GM23338 (cell line): ENCODE data around the gene MMP24OS. TPM values are rescaled to one million over a fixed set of nuclear protein-coding genes. Genes with fewer than 3 reads are reported as not detected.

ENCODE experiments used
- ATAC-seq: fragments of 200-7000 bp; cut with Tn5 transposase; 3 replicates; pipeline ENCODE4 v1.9.1; 2020
- DNase-seq: peaks from one replicate; pipeline ENCODE4 v3.0.0-alpha.2; 2015; ENCODE audit warnings: low spot score
- H2AFZ ChIP-seq: fragments of 200-600 bp; sonication (generic); 2 replicates; pipeline ENCODE4 v1.8.0; 2016; ENCODE audit warnings: antibody characterized with exemption, mild to moderate bottlenecking, moderate library complexity
- H3F3A ChIP-seq: fragments of 200-600 bp; sonication (generic); replicated peaks from 2 replicates; pipeline ENCODE4 v1.8.0; 2017; ENCODE audit warnings: antibody characterized with exemption, mixed run types, low read depth
- H3K27ac ChIP-seq: fragments of 200-600 bp; sonication (generic); 2 replicates; pipeline ENCODE4 v1.6.1; 2016; ENCODE audit warnings: low read depth
- H3K27me3 ChIP-seq: fragments of 200-600 bp; sonication (generic); 2 replicates; pipeline ENCODE4 v1.8.0; 2016; ENCODE audit warnings: mild to moderate bottlenecking, mixed run types, moderate library complexity; ENCODE audit not compliant: insufficient read depth
- H3K36me3 ChIP-seq: fragments of 200-600 bp; sonication (generic); 2 replicates; pipeline ENCODE4 v1.8.0; 2016; ENCODE audit warnings: mild to moderate bottlenecking; ENCODE audit not compliant: insufficient read depth
- H3K4me1 ChIP-seq: fragments of 200-600 bp; sonication (generic); 2 replicates; pipeline ENCODE4 v1.8.0; 2016; ENCODE audit warnings: mild to moderate bottlenecking, moderate library complexity; ENCODE audit not compliant: insufficient read depth
- H3K4me2 ChIP-seq: fragments of 200-600 bp; sonication (generic); 2 replicates; pipeline ENCODE4 v1.7.1; 2017; ENCODE audit warnings: mixed run types
- H3K4me3 ChIP-seq: fragments of 200-600 bp; sonication (generic); 2 replicates; pipeline ENCODE4 v1.6.1; 2016; ENCODE audit warnings: mixed run types
- H3K79me2 ChIP-seq: fragments of 200-600 bp; sonication (generic); replicated peaks from 2 replicates; pipeline ENCODE4 v1.8.0; 2017; ENCODE audit warnings: mild to moderate bottlenecking; ENCODE audit not compliant: insufficient read depth
- H3K9me2 ChIP-seq: fragments of 200-600 bp; sonication (generic); 2 replicates; pipeline ENCODE4 v1.8.0; 2017; ENCODE audit not compliant: insufficient read depth
- H4K20me1 ChIP-seq: fragments of 200-600 bp; sonication (generic); replicated peaks from 2 replicates; pipeline ENCODE4 v1.8.0; 2017; ENCODE audit warnings: mild to moderate bottlenecking; ENCODE audit not compliant: insufficient read depth
- H3K27ac Mint-ChIP-seq: 2 replicates; pipeline ENCODE4 v1.8.0; 2020; ENCODE audit warnings: inconsistent platforms, mild to moderate bottlenecking, moderate library complexity, mixed read lengths
- H3K27me3 Mint-ChIP-seq: 3 replicates; pipeline ENCODE4 v1.8.0; 2022; ENCODE audit warnings: low read depth, mild to moderate bottlenecking, moderate library complexity, mixed read lengths, inconsistent platforms; ENCODE audit not compliant: insufficient read depth, poor library complexity
- H3K36me3 Mint-ChIP-seq: 3 replicates; pipeline ENCODE4 v1.8.0; 2021; ENCODE audit warnings: low read depth, mild to moderate bottlenecking, inconsistent platforms, moderate library complexity, mixed read lengths
- H3K4me1 Mint-ChIP-seq: 3 replicates; pipeline ENCODE4 v1.8.0; 2020; ENCODE audit warnings: mild to moderate bottlenecking, inconsistent platforms, mixed read lengths
- H3K4me3 Mint-ChIP-seq: 3 replicates; pipeline ENCODE4 v1.8.0; 2021; ENCODE audit warnings: moderate library complexity, mild to moderate bottlenecking, inconsistent platforms, mixed read lengths
- H3K9me3 Mint-ChIP-seq: 3 replicates; pipeline ENCODE4 v1.8.0; 2020; ENCODE audit warnings: moderate library complexity, mild to moderate bottlenecking, inconsistent platforms, mixed read lengths
- CREB1 ChIP-seq: fragments of 250-450 bp; sonication (Bioruptor Pico); IDR thresholded peaks from 2 replicates; pipeline ENCODE4 v1.5.0; 2020; ENCODE audit warnings: low read depth, mild to moderate bottlenecking, moderate library complexity
- CTCF ChIP-seq, 2 experiments: fragments of 200-600 bp in 1 of 2; sonication (generic) in 1 of 2; conservative IDR thresholded peaks; 2 replicates each; pipeline versions ENCODE4 v1.5.1 to v1.6.1; 2016 to 2017; ENCODE audit warnings: antibody characterized with exemption in 2 of 2, low read depth in 2 of 2, mild to moderate bottlenecking in 2 of 2, moderate library complexity in 1 of 2
- EZH2phosphoT487 ChIP-seq: fragments of 200-600 bp; sonication (generic); IDR thresholded peaks from one replicate; pipeline ENCODE4 v1.8.1; 2018; ENCODE audit warnings: antibody characterized with exemption; ENCODE audit not compliant: unreplicated experiment
- JUNB ChIP-seq: IDR thresholded peaks from one replicate; pipeline ENCODE4 v1.6.1; 2016; ENCODE audit warnings: antibody characterized with exemption; ENCODE audit not compliant: unreplicated experiment
- NANOG ChIP-seq: IDR thresholded peaks from 2 replicates; pipeline ENCODE4 v1.6.1; 2016; ENCODE audit warnings: antibody characterized with exemption, borderline replicate concordance
- POLR2AphosphoS5 ChIP-seq: IDR thresholded peaks from 2 replicates; pipeline ENCODE4 v1.6.1; 2016; ENCODE audit warnings: antibody characterized with exemption, low read depth
- STAT1 ChIP-seq: IDR thresholded peaks from one replicate; pipeline ENCODE4 v1.6.1; 2016; ENCODE audit warnings: antibody characterized with exemption; ENCODE audit not compliant: unreplicated experiment
- ZNF114 ChIP-seq: fragments of 250-450 bp; sonication (Bioruptor Pico); IDR thresholded peaks from 2 replicates; pipeline ENCODE4 v1.5.0; 2020; ENCODE audit warnings: mild to moderate bottlenecking, moderate library complexity
- ZNF331 ChIP-seq: fragments of 250-450 bp; sonication (Bioruptor Pico); IDR thresholded peaks from 2 replicates; pipeline ENCODE4 v1.5.0; 2020; ENCODE audit warnings: low read depth, mild to moderate bottlenecking, moderate library complexity
- ZNF462 ChIP-seq: fragments of 250-450 bp; sonication (Bioruptor Pico); IDR thresholded peaks from 2 replicates; pipeline ENCODE4 v1.5.0; 2020; ENCODE audit warnings: mild to moderate bottlenecking, moderate library complexity
- polyA plus RNA-seq: library from polyadenylated mRNA; unstranded; fragments of >200 nt; fragmentation: Nextera tagmentation; extraction: Ambion mirVana; gene quantifications from 2 replicates; pipeline ENCODE4 v1.2.1, GENCODE V29; 2016
- total RNA-seq: library from RNA; depleted of rRNA; stranded (reverse); fragments of >200 nt; shearing (Covaris generic); gene quantifications from 2 replicates; pipeline ENCODE4 v1.2.3, GENCODE V29; 2014

The MMP24OS gene
- total and polyA plus RNA-seq, 2 experiments from 2014 or later, result 10.5 to 25.4 TPM

DNA sequence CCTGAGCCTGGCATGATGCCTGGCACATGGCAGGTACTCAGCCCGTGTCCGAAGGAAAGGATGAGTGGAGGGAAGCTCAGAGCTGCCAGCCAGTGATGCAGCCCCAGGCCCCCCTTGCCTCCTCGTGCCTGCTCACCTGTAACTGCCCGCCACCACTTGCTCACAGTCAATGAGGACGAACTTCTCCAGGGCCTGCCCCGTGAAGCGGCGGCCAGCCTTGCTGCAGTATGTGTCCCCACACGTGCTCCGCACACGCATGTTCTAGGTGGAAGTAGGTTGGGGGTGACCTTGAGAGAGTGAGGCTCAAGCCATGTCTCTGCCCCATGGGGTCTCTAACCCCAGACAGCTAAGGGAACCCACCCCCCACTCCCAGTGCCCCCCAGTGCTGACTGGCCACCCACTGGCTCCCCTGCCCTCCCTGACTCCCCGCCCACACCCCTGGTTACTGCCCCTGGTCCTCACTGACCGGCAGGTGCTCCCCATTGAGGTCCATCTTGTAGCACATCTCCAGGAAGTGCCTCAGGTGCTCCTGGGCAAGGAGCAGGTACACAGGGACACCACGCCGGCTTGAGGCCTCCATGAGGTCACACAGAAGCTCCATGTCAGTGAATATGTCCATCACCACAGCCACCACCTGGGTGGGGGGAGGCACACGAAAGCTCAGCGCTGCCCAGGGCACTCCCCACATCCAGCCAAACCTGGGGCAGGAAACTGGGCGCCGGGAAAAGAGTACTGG lies 10.6 kb upstream of the MMP24OS start (continued):
- TF ChIP-seq ZNF462 (CRISPR knock-in tag) (no peak), ZNF114 (CRISPR knock-in tag) (no peak), JUNB (no peak), ZNF331 (no peak)

- H3K27me3 ChIP-seq, result no peaks in the 10 kb centered on the region
- Mint-ChIP-seq H3K36me3 (peaks cover 15% of the 10 kb centered on the region), H3K9me3 (no peaks in the 10 kb centered on the region; the same call in 2 of the 3 replicates), H3K27me3 (peaks cover 25% of the 10 kb centered on the region), H3K4me3 (no peak overlapping the region), H3K4me1 (peaks cover 15% of the 10 kb centered on the region), H3K27ac (no peak overlapping the region)
- ATAC-seq (no peak), DNase-seq (no peak)
- H3K79me2 ChIP-seq, result peaks cover 16% of the 10 kb centered on the region
- H4K20me1 ChIP-seq, result peaks cover 6% of the 10 kb centered on the region; the same call in 1 of the 2 replicates
- H3K4me3 ChIP-seq, result no peak overlapping the region
- H3F3A ChIP-seq, result 0 out of 2 replicates have a peak, but pooled peaks cover 4% of the 10 kb centered on the region
- no peak overlapping the region for H3K27ac ChIP-seq
- H3K4me1 ChIP-seq, result peaks cover 6% of the 10 kb centered on the region; the same call in 1 of the 2 replicates
- peaks cover 4% of the 10 kb centered on the region; the same call in 1 of the 2 replicates for H3K36me3 ChIP-seq
- no peaks in the 10 kb centered on the region for H3K9me2 ChIP-seq
- H2AFZ ChIP-seq, result no peak overlapping the region
- no peak overlapping the region for H3K4me2 ChIP-seq
- TF ChIP-seq POLR2AphosphoS5 (no peak), JUNB (no peak), ZNF114 (CRISPR knock-in tag) (no peak), CTCF (conservative IDR thresholded peaks at IDR 0.05; ENCODE audit: low read depth in 2 of 2) (no peak), EZH2phosphoT487 (no peak), STAT1 (no peak), CREB1 (CRISPR knock-in tag) (no peak), NANOG (no peak)
These were observed 9.8 kb upstream of the MMP24OS start for GRCh38 chr20:35287509-35288324.
